ENCODE data around the gene PTPRS. TPM values are rescaled to one million over a fixed set of nuclear protein-coding genes. Genes with fewer than 3 reads are reported as not detected.

The PTPRS gene
- total RNA-seq, 1 experiment from 2014 or later = 93.0 TPM

DNA sequence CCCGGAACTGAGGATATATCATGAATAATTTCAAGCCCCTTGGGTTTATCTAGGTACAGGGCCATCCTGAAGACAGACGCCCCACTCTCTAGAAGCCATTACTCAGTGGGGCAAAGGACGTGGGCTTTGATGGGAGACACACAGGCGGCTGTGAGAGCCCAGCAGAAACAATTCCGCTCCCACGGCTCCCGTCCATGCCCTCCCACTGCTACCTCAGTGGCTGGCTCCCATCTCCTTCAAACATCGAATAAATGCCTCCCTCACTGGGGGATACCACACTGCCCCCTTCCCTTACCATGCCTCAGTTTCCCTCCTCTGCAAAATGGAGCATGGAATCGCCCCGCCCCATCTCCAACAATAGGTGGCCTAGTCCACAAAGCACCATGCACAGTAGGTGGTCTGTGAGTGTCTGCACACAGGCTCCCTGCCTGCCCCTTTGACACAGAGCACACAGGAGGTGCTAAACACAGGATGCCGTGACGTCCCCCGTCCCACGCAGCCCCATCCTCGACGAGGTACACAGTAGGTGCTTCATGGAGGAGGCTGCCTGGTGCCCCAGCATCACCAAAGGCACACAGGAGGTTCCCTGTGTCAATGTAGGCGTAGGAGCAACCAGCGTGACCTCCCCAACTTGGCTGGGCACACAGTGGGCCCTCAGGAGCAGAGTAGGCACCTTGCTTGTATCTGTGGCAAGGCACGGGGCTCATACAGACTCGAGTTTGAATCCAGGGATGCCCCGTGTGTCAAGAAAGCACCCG lies 46.0 kb downstream of the PTPRS start:
- CTCF ChIA-PET = no interaction called here
- intact Hi-C loops (cut with micrococcal nuclease; ENCODE audit: unreplicated experiment) = no loop called here
- no TSS peak for BruUV-seq (replicated peaks)
- TF ChIP-seq, protein P1, sequence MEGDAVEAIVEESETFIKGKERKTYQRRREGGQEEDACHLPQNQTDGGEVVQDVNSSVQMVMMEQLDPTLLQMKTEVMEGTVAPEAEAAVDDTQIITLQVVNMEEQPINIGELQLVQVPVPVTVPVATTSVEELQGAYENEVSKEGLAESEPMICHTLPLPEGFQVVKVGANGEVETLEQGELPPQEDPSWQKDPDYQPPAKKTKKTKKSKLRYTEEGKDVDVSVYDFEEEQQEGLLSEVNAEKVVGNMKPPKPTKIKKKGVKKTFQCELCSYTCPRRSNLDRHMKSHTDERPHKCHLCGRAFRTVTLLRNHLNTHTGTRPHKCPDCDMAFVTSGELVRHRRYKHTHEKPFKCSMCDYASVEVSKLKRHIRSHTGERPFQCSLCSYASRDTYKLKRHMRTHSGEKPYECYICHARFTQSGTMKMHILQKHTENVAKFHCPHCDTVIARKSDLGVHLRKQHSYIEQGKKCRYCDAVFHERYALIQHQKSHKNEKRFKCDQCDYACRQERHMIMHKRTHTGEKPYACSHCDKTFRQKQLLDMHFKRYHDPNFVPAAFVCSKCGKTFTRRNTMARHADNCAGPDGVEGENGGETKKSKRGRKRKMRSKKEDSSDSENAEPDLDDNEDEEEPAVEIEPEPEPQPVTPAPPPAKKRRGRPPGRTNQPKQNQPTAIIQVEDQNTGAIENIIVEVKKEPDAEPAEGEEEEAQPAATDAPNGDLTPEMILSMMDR (IDR thresholded peaks at IDR 0.05; ENCODE audit: unreplicated experiment) = no peak
- Mint-ChIP-seq H3K4me1 (ENCODE audit: low read depth, unreplicated experiment) (peaks cover 32% of the 10 kb centered on the region), H3K9me3 (ENCODE audit: low read depth, unreplicated experiment) (no peaks in the 10 kb centered on the region), H3K27ac (ENCODE audit: unreplicated experiment) (no peak overlapping the region), H3K4me3 (ENCODE audit: low read depth, unreplicated experiment) (no peak overlapping the region), H3K27me3 (ENCODE audit: unreplicated experiment) (no peaks in the 10 kb centered on the region), H3K36me3 (ENCODE audit: insufficient read depth, unreplicated experiment) (peaks cover 16% of the 10 kb centered on the region)
- no peak for DNase-seq

DNA sequence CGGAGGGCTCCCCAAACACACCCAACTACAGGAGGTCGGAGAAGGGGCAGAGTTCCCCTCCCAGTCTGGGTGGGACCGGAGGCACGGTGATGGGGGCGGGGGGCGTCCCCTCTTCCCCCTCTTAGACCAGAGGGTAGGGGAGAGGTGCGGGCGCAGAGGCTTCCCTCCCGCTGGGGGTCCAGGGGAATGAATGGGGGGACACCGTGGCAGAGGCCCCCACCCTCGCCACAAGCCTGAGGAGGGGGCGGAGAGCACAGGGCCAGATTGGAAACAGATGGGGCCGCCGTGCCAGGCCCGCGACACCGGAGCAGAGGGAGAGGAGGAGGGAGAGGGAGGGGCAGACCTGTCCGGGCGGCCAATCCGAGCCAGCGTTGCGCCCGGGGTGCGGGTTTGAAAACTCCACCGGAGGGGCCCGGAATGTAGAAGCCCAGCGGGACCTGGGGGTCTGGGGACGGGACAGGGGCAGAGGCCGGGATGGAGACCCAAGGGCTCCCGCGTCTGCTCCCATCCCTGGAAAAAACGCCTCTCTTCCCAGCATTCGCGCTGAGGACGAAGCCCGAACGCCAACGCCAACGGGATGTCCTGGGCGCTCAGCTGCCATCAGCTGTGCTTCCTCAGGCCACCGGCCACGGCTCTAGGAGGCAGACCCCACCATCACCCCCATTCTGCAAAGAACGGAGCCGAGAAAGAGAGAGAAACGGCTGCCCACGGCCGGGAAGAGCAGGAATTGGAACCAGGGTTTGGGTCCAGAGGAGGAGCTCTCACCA lies 46.8 kb downstream of the PTPRS start:
- TF ChIP-seq, protein P1 (IDR thresholded peaks at IDR 0.05; ENCODE audit: unreplicated experiment) = no peak
- no peak for DNase-seq
- Mint-ChIP-seq H3K27ac (ENCODE audit: unreplicated experiment) (no peak overlapping the region), H3K4me3 (ENCODE audit: low read depth, unreplicated experiment) (peak overlapping the region; percentile 44), H3K9me3 (ENCODE audit: low read depth, unreplicated experiment) (no peaks in the 10 kb centered on the region), H3K4me1 (ENCODE audit: low read depth, unreplicated experiment) (peaks cover 24% of the 10 kb centered on the region), H3K36me3 (ENCODE audit: insufficient read depth, unreplicated experiment) (peaks cover 13% of the 10 kb centered on the region), H3K27me3 (ENCODE audit: unreplicated experiment) (no peaks in the 10 kb centered on the region)
- no TSS peak for BruUV-seq (replicated peaks)
- CTCF ChIA-PET = interaction anchor here (0.7 to 1.2 kb wide), 2 partner anchors 21 to 41 kb away, joined by 3 to 4 read pairs; no protein-coding TSS in a partner anchor
- intact Hi-C loops (cut with micrococcal nuclease; ENCODE audit: unreplicated experiment) = no loop called here

DNA sequence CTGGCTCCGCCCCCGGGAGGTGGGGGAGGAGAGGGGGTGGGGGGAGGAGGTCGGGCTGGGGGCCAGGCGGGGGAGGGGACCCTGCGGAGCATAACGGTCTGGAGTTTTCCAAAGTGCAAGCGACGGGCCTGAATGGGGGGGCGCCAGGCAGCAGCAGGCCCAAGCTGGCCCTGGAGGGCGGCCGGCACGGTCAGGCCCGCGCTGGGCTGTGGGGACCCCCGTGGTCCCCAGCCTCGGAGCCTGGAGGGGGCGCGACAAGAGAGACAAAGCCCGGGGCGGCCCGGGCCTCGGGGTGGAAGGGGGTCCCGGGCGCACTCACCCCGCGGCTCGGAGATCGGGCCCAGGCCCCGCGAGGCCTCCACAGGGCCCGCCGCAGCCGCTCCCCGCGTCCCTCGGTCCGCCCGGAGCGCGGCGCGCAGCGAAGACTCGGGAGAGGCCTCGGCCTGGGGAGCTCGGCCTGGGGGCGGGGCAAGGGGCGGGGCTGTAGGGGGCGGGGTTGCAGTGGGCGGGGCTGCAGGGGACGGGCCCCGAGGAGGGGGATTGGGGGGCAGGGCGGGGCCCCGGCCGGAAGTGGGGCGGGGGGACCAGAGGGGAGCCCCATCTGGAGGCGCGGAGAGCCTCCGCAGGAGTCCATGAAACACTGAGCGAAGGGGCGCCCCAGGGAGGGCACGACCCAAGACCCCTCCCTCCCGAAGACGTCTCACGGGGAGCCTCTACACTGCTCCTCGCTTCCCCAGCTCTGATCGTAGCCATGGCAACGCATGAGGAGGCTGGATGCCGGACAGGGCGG lies 47.6 kb downstream of the PTPRS start:
- BruUV-seq (replicated peaks) = no TSS peak
- CTCF ChIA-PET = interaction anchor here (0.7 to 1.2 kb wide), 2 partner anchors 21 to 42 kb away, joined by 3 to 4 read pairs; no protein-coding TSS in a partner anchor
- no peaks in the 10 kb centered on the region for H3K27me3 Mint-ChIP-seq (ENCODE audit: unreplicated experiment)
- H3K36me3 Mint-ChIP-seq (ENCODE audit: insufficient read depth, unreplicated experiment) = peaks cover 6% of the 10 kb centered on the region
- H3K4me1 Mint-ChIP-seq (ENCODE audit: low read depth, unreplicated experiment) = peaks cover 19% of the 10 kb centered on the region
- intact Hi-C loops (cut with micrococcal nuclease; ENCODE audit: unreplicated experiment) = no loop called here
- TF ChIP-seq, protein P1 (IDR thresholded peaks at IDR 0.05; ENCODE audit: unreplicated experiment) = no peak
- peak; percentile 51 for DNase-seq
- H3K4me3 Mint-ChIP-seq (ENCODE audit: low read depth, unreplicated experiment) = peak overlapping the region; percentile 44
- no peaks in the 10 kb centered on the region for H3K9me3 Mint-ChIP-seq (ENCODE audit: low read depth, unreplicated experiment)
- no peak overlapping the region for H3K27ac Mint-ChIP-seq (ENCODE audit: unreplicated experiment)

DNA sequence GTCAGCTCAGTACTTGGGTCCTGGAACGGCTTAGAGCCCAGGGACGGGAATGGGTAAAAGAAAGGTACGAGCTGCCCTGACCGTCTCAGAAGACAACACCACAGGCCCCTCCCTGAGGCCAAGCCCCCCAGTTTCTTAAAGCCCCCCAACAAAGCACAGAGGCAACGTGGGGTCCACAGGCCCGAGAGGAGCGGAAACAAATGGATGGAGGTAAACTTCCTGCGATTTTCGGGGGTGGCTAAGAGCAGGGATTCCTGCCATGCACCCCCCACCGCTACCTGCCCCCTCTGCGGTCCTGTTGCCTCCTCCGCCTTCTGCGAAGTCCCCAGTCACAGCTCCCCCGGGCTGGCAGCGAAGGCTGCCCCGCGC lies 48.2 kb downstream of the PTPRS start:
- H3K36me3 Mint-ChIP-seq (ENCODE audit: insufficient read depth, unreplicated experiment) = peaks cover 5% of the 10 kb centered on the region

More for the DNA sequence above, 48.2 kb downstream of the PTPRS start:
- DNase-seq = no peak
- intact Hi-C loops (cut with micrococcal nuclease; ENCODE audit: unreplicated experiment) = no loop called here
- no peaks in the 10 kb centered on the region for H3K9me3 Mint-ChIP-seq (ENCODE audit: low read depth, unreplicated experiment)
- TSS peak; percentile 55 for BruUV-seq (replicated peaks)
- CTCF ChIA-PET = no interaction called here
- peaks cover 19% of the 10 kb centered on the region for H3K4me1 Mint-ChIP-seq (ENCODE audit: low read depth, unreplicated experiment)
- peak overlapping the region; percentile 44 for H3K4me3 Mint-ChIP-seq (ENCODE audit: low read depth, unreplicated experiment)
- TF ChIP-seq, protein P1 (IDR thresholded peaks at IDR 0.05; ENCODE audit: unreplicated experiment) = no peak
- no peaks in the 10 kb centered on the region for H3K27me3 Mint-ChIP-seq (ENCODE audit: unreplicated experiment)
- no peak overlapping the region for H3K27ac Mint-ChIP-seq (ENCODE audit: unreplicated experiment)

All from Calu3 (cell line).